ENCODE data around the gene FARP2.

GRCh38 chr2:241506793-241507429 is 150.8 kb downstream of the FARP2 start:
- TF ChIP-seq, protein P1, sequence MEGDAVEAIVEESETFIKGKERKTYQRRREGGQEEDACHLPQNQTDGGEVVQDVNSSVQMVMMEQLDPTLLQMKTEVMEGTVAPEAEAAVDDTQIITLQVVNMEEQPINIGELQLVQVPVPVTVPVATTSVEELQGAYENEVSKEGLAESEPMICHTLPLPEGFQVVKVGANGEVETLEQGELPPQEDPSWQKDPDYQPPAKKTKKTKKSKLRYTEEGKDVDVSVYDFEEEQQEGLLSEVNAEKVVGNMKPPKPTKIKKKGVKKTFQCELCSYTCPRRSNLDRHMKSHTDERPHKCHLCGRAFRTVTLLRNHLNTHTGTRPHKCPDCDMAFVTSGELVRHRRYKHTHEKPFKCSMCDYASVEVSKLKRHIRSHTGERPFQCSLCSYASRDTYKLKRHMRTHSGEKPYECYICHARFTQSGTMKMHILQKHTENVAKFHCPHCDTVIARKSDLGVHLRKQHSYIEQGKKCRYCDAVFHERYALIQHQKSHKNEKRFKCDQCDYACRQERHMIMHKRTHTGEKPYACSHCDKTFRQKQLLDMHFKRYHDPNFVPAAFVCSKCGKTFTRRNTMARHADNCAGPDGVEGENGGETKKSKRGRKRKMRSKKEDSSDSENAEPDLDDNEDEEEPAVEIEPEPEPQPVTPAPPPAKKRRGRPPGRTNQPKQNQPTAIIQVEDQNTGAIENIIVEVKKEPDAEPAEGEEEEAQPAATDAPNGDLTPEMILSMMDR (IDR thresholded peaks at IDR 0.05): no peak
- no peak for TF ChIP-seq POLR2A (IDR thresholded peaks at IDR 0.05)

Data from right lobe of liver (tissue), 4 donors.